Measurements from ENCODE around the gene INO80E.

Gene INO80E

GRCh38 chr16:29984137-29984763, 11.8 kb upstream of the INO80E start:
- no peak for DNase-seq (ENCODE audit: low read depth)
- TF ChIP-seq, protein P1, sequence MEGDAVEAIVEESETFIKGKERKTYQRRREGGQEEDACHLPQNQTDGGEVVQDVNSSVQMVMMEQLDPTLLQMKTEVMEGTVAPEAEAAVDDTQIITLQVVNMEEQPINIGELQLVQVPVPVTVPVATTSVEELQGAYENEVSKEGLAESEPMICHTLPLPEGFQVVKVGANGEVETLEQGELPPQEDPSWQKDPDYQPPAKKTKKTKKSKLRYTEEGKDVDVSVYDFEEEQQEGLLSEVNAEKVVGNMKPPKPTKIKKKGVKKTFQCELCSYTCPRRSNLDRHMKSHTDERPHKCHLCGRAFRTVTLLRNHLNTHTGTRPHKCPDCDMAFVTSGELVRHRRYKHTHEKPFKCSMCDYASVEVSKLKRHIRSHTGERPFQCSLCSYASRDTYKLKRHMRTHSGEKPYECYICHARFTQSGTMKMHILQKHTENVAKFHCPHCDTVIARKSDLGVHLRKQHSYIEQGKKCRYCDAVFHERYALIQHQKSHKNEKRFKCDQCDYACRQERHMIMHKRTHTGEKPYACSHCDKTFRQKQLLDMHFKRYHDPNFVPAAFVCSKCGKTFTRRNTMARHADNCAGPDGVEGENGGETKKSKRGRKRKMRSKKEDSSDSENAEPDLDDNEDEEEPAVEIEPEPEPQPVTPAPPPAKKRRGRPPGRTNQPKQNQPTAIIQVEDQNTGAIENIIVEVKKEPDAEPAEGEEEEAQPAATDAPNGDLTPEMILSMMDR (conservative IDR thresholded peaks at IDR 0.05; ENCODE audit: control insufficient read depth, insufficient read depth, low read depth, low read length): no peak
- no peak overlapping the region for H3K4me3 ChIP-seq (ENCODE audit: control insufficient read depth, low read depth, low read length)

DNA sequence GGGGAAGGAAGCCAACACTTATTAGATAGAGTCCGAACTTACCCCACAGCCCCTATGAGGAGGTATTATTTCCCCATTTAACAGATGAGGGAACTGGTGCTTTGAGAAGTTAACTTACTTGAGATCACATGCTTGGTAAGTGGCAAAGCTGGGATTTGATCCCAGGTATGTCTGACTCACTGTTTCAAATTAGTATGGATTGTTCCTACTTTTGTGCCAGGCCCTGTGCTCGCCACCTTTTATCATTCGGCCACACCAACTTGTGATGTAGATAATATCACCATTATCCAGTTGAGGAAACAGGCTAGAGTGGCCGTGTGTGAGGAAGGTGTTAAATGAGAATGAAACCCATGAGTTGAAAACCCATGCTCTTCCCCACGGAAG, 11.3 kb upstream of the INO80E start:
- H3K4me3 ChIP-seq (ENCODE audit: control insufficient read depth, low read depth, low read length): no peak overlapping the region
- DNase-seq (ENCODE audit: low read depth): no peak
- TF ChIP-seq, protein P1 (conservative IDR thresholded peaks at IDR 0.05; ENCODE audit: control insufficient read depth, insufficient read depth, low read depth, low read length): no peak

DNA sequence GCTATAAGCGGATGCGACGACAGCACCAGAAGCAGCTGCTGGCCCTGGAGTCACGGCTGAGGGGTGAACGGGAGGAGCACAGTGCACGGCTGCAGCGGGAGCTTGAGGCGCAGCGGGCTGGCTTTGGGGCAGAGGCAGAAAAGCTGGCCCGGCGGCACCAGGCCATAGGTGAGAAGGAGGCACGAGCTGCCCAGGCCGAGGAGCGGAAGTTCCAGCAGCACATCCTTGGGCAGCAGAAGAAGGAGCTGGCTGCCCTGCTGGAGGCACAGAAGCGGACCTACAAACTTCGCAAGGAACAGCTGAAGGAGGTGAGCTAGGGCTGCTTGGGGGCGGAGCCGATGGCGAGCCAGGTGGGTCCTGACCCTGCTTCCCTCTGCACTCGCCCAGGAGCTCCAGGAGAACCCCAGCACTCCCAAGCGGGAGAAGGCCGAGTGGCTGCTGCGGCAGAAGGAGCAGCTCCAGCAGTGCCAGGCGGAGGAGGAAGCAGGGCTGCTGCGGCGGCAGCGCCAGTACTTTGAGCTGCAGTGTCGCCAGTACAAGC, 10.7 kb upstream of the INO80E start:
- no peak for DNase-seq (ENCODE audit: low read depth)
- TF ChIP-seq, protein P1 (conservative IDR thresholded peaks at IDR 0.05; ENCODE audit: control insufficient read depth, insufficient read depth, low read depth, low read length): no peak
- H3K4me3 ChIP-seq (ENCODE audit: control insufficient read depth, low read depth, low read length): no peak overlapping the region

DNA sequence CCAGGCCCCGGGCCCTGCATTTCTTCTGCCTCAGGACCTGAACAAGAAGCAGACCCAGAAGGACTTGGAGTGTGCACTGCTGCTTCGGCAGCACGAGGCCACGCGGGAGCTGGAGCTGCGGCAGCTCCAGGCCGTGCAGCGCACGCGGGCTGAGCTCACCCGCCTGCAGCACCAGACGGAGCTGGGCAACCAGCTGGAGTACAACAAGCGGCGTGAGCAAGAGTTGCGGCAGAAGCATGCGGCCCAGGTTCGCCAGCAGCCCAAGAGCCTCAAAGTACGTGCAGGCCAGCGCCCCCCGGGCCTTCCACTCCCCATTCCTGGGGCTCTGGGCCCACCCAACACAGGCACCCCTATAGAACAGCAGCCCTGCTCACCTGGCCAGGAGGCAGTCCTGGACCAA, 9.8 kb upstream of the INO80E start:
- TF ChIP-seq, protein P1 (conservative IDR thresholded peaks at IDR 0.05; ENCODE audit: control insufficient read depth, insufficient read depth, low read depth, low read length): no peak
- H3K4me3 ChIP-seq (ENCODE audit: control insufficient read depth, low read depth, low read length): no peak overlapping the region
- no peak for DNase-seq (ENCODE audit: low read depth)

DNA sequence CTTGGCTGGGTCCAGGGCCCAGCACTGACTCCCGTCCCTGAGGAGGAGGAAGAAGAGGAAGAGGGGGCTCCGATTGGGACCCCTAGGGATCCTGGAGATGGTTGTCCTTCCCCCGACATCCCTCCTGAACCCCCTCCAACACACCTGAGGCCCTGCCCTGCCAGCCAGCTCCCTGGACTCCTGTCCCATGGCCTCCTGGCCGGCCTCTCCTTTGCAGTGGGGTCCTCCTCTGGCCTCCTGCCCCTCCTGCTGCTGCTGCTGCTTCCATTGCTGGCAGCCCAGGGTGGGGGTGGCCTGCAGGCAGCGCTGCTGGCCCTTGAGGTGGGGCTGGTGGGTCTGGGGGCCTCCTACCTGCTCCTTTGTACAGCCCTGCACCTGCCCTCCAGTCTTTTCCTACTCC, 9.1 kb upstream of the INO80E start:
- no peak for DNase-seq (ENCODE audit: low read depth)
- TF ChIP-seq, protein P1 (conservative IDR thresholded peaks at IDR 0.05; ENCODE audit: control insufficient read depth, insufficient read depth, low read depth, low read length): no peak
- no peak overlapping the region for H3K4me3 ChIP-seq (ENCODE audit: control insufficient read depth, low read depth, low read length)

DNA sequence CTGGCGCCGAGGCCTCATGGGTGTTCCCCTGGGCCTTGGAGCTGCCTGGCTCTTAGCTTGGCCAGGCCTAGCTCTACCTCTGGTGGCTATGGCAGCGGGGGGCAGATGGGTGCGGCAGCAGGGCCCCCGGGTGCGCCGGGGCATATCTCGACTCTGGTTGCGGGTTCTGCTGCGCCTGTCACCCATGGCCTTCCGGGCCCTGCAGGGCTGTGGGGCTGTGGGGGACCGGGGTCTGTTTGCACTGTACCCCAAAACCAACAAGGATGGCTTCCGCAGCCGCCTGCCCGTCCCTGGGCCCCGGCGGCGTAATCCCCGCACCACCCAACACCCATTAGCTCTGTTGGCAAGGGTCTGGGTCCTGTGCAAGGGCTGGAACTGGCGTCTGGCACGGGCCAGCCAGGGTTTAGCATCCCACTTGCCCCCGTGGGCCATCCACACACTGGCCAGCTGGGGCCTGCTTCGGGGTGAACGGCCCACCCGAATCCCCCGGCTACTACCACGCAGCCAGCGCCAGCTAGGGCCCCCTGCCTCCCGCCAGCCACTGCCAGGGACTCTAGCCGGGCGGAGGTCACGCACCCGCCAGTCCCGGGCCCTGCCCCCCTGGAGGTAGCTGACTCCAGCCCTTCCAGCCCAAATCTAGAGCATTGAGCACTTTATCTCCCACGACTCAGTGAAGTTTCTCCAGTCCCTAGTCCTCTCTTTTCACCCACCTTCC, 8.5 kb upstream of the INO80E start:
- DNase-seq (ENCODE audit: low read depth): no peak
- no peak overlapping the region for H3K4me3 ChIP-seq (ENCODE audit: control insufficient read depth, low read depth, low read length)
- TF ChIP-seq, protein P1 (conservative IDR thresholded peaks at IDR 0.05; ENCODE audit: control insufficient read depth, insufficient read depth, low read depth, low read length): no peak
